Measurements from ENCODE around the gene ARID1B. TPM values are rescaled to one million over a fixed set of nuclear protein-coding genes. Genes with fewer than 3 reads are reported as not detected.

ARID1B gene
- total and polyA plus RNA-seq, 2 of the 4 experiments (the other 2 are of a cell fraction): 14.5 to 20.1 TPM

DNA sequence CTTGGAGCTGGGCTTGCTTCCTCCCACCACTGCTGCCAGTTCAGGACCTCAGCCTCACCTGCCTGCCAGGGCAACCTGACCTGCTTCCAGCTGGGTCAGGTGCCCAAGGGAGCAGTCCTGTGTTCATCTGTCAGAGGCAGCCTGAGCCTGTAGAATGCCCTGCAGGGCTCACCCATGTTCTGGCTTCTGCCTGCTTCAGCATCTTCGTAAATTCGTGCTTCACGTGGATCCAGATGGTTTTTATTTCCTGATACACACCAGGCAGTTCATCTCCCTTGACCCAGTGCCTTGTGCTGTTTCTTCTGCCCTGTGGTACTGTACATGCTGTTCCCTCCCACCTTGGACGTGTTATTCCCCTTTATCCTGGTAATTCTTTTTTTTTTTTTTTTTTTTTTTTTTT, 50.2 kb downstream of the ARID1B start:
- no peak for ATAC-seq (ENCODE audit: low read depth)
- in situ Hi-C loops (cut with MboI; ENCODE audit: low sequenced_read_pairs): no loop called here
- dilution Hi-C loops (cut with HindIII; ENCODE audit: low sequenced_read_pairs, unreplicated experiment): no loop called here

More for the DNA sequence above, 50.2 kb downstream of the ARID1B start:
- peak overlapping the region in 1 of 2 experiments; percentile 53; a peak in 1 of 4 replicates for H4K8ac ChIP-seq (ENCODE audit: low read depth in 2 of 2, low read length in 2 of 2)
- H3K27ac ChIP-seq (ENCODE audit: insufficient read depth, low read length): no peak overlapping the region
- no TSS peak for BruUV-seq (replicated peaks)
- H4K91ac ChIP-seq (ENCODE audit: insufficient read depth, low read depth, low read length): peak overlapping the region; percentile 24; the same call in 1 of the 2 replicates
- peaks cover 28% of the 10 kb centered on the region for H3K9me1 ChIP-seq (ENCODE audit: insufficient read depth, low read length)
- no peak overlapping the region for H3K56ac ChIP-seq (ENCODE audit: extremely low read depth, insufficient read depth, low read length)
- H3K23ac ChIP-seq (ENCODE audit: low read depth, low read length): peak overlapping the region; percentile 77; the same call in 1 of the 2 replicates
- H3K9ac ChIP-seq (ENCODE audit: low read depth, low read length): no peak overlapping the region
- CTCF ChIA-PET: no interaction called here
- H2BK120ac ChIP-seq (ENCODE audit: low read depth, low read length): peak overlapping the region; percentile 9
- H3K4me2 ChIP-seq (ENCODE audit: low read depth, low read length): no peak overlapping the region
- H3K4me3 ChIP-seq (ENCODE audit: insufficient read depth, low read depth, low read length): no peak overlapping the region
- H3K4ac ChIP-seq (ENCODE audit: low read depth, low read length): peak overlapping the region; percentile 60
- POLR2A ChIA-PET (ENCODE audit: unreplicated experiment): no interaction called here
- DNase-seq: no peak
- H4K5ac ChIP-seq (ENCODE audit: low read depth, low read length): no peak overlapping the region
- H2AK5ac ChIP-seq (ENCODE audit: low read depth, low read length): peak overlapping the region; percentile 94
- peaks cover 6% of the 10 kb centered on the region for H3K36me3 ChIP-seq (ENCODE audit: control insufficient read depth, insufficient read depth, low read length)
- H3K79me1 ChIP-seq (ENCODE audit: low read depth in 1 of 2, low read length in 2 of 2): peaks cover 28 to 79% of the 10 kb centered on the region in 2 experiments
- peak overlapping the region; percentile 11; the same call in 1 of the 2 replicates for H2BK20ac ChIP-seq (ENCODE audit: low read depth, low read length)
- no peaks in the 10 kb centered on the region for H3K27me3 ChIP-seq (ENCODE audit: control insufficient read depth, insufficient read depth, low read length)
- intact Hi-C loops (cut with micrococcal nuclease): no loop called here
- WGBS, 2 experiments (ENCODE audit: extremely low coverage in 2 of 2, insufficient read length in 1 of 2): 90% methylated on average over 2 of the region's 4 CpGs; no CpG with 5 or more reads in 1 of the 2 experiments
- no peak overlapping the region for H3K18ac ChIP-seq (ENCODE audit: low read depth, low read length)
- H2BK5ac ChIP-seq (ENCODE audit: low read depth, low read length, poor library complexity, severe bottlenecking): peak overlapping the region; percentile 52
- peak overlapping the region; percentile 53 for H2AFZ ChIP-seq (replicated peaks; ENCODE audit: low read length, poor library complexity)
- peaks cover 14% of the 10 kb centered on the region for H3K4me1 ChIP-seq (ENCODE audit: control insufficient read depth, insufficient read depth, low read length)
- peaks cover 49% of the 10 kb centered on the region for H4K20me1 ChIP-seq (ENCODE audit: insufficient read depth, low read length)
- H2AK9ac ChIP-seq (replicated peaks; ENCODE audit: low read depth, low read length, poor library complexity): peak overlapping the region; percentile 22
- no peaks in the 10 kb centered on the region for H3K9me3 ChIP-seq (ENCODE audit: control insufficient read depth, insufficient read depth, low read length)
- peak overlapping the region; percentile 60 for H3K14ac ChIP-seq (replicated peaks; ENCODE audit: low read depth, low read length)
- peak overlapping the region; percentile 78; the same call in 1 of the 3 replicates for H2BK15ac ChIP-seq (ENCODE audit: low read depth, low read length)
- TF ChIP-seq, protein P1, sequence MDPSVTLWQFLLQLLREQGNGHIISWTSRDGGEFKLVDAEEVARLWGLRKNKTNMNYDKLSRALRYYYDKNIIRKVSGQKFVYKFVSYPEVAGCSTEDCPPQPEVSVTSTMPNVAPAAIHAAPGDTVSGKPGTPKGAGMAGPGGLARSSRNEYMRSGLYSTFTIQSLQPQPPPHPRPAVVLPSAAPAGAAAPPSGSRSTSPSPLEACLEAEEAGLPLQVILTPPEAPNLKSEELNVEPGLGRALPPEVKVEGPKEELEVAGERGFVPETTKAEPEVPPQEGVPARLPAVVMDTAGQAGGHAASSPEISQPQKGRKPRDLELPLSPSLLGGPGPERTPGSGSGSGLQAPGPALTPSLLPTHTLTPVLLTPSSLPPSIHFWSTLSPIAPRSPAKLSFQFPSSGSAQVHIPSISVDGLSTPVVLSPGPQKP (IDR thresholded peaks at IDR 0.05; ENCODE audit: borderline replicate concordance, low read depth, low read length): no peak
- TF ChIP-seq MXI1 (IDR thresholded peaks at IDR 0.05; ENCODE audit: borderline replicate concordance, low read depth, low read length): no peak
- no peak for TF ChIP-seq FOS (IDR thresholded peaks at IDR 0.05; ENCODE audit: low read depth, low read length)
- TF ChIP-seq BHLHE40 (IDR thresholded peaks at IDR 0.05; ENCODE audit: low read depth, low read length): no peak
- TF ChIP-seq CEBPB (IDR thresholded peaks at IDR 0.05; ENCODE audit: low read depth, low read length): no peak
- TF ChIP-seq MAFK (IDR thresholded peaks at IDR 0.05; ENCODE audit: low read depth, low read length): no peak
- TF ChIP-seq CTCF (conservative IDR thresholded peaks at IDR 0.05; ENCODE audit: low read depth, low read length): no peak
- no peak for TF ChIP-seq RAD21 (IDR thresholded peaks at IDR 0.05; ENCODE audit: low read length)
- TF ChIP-seq USF2 (IDR thresholded peaks at IDR 0.05; ENCODE audit: low read depth, low read length): no peak
- TF ChIP-seq RCOR1 (IDR thresholded peaks at IDR 0.05; ENCODE audit: insufficient replicate concordance, low read length): no peak
- TF ChIP-seq RFX5 (IDR thresholded peaks at IDR 0.05; ENCODE audit: low read depth, low read length): no peak
- no peak for TF ChIP-seq MAZ (IDR thresholded peaks at IDR 0.05; ENCODE audit: borderline replicate concordance, low read depth, low read length)
- TF ChIP-seq NFE2L2 (IDR thresholded peaks at IDR 0.05; ENCODE audit: low read depth, low read length): no peak
- no peak for TF ChIP-seq SMC3 (IDR thresholded peaks at IDR 0.05; ENCODE audit: low read depth, low read length)
- TF ChIP-seq POLR2A (IDR thresholded peaks at IDR 0.05; ENCODE audit: low read depth, low read length): no peak

Data from IMR-90 (cell line).